ENCODE results near the gene LIN7B.
A peak's percentile ranks its signal among the peaks of the same experiment; 100 is the strongest.
"Not testable (repeated sequence)": the region's sequence is repeated elsewhere in the genome, so short reads cannot be mapped to it uniquely, and the experiment has no call there.

The LIN7B gene

GRCh38 chr19:49118565-49119410 is 4.6 kb downstream of the LIN7B start, which contains the start of gene C19orf73:
Gene C19orf73, minus strand, starts transcription at chr19:49119143. Its CDS starts 121 bp downstream, at chr19:49119022.
- peak; percentile 88 to 94 (median 94) for DNase-seq (ENCODE audit: low read depth in 3 of 3)

- no peak for DNase-seq (ENCODE audit: low read depth in 3 of 3)
Observed at GRCh38 chr19:49119411-49120324, 5.5 kb downstream of the LIN7B start, which contains the start of gene PPFIA3. Gene PPFIA3, plus strand, starts transcription at chr19:49119544. Its CDS starts 8,330 bp downstream, at chr19:49127874.

GRCh38 chr19:49120325-49120683 is 6.1 kb downstream of the LIN7B start:
- DNase-seq (ENCODE audit: low read depth in 3 of 3) = no peak

GRCh38 chr19:49120868-49121267 is 6.7 kb downstream of the LIN7B start:
- DNase-seq (ENCODE audit: low read depth in 3 of 3) = no peak

GRCh38 chr19:49121841-49122240 is 7.7 kb downstream of the LIN7B start:
- not testable (repeated sequence) for DNase-seq (ENCODE audit: low read depth in 3 of 3)

GRCh38 chr19:49123285-49123684 is 9.1 kb downstream of the LIN7B start:
- not testable (repeated sequence) for DNase-seq (ENCODE audit: low read depth in 3 of 3)

- no peak for DNase-seq (ENCODE audit: low read depth in 3 of 3)
Observed at GRCh38 chr19:49125025-49125731, 11.0 kb downstream of the LIN7B start.

- DNase-seq (ENCODE audit: low read depth in 3 of 3) = no peak
Observed at GRCh38 chr19:49126575-49126974, 12.4 kb downstream of the LIN7B start.

GRCh38 chr19:49127225-49127624 is 13.1 kb downstream of the LIN7B start:
- DNase-seq (ENCODE audit: low read depth in 3 of 3) = not testable (repeated sequence)

- DNase-seq (ENCODE audit: low read depth in 3 of 3) = peak; percentile 89 to 91 (median 91)
Observed at GRCh38 chr19:49127674-49128544, 13.7 kb downstream of the LIN7B start.

GRCh38 chr19:49128545-49129237 is 14.5 kb downstream of the LIN7B start:
- DNase-seq (ENCODE audit: low read depth in 3 of 3) = no peak

- no peak for DNase-seq (ENCODE audit: low read depth in 3 of 3)
Observed at GRCh38 chr19:49129238-49129583, 15.0 kb downstream of the LIN7B start.

GRCh38 chr19:49130325-49130724 is 16.2 kb downstream of the LIN7B start:
- DNase-seq (ENCODE audit: low read depth in 3 of 3) = no peak

- peak in 1 of 3 experiments; percentile 26 for DNase-seq (ENCODE audit: low read depth in 3 of 3)
Observed at GRCh38 chr19:49132974-49133609, 18.9 kb downstream of the LIN7B start.

GRCh38 chr19:49133621-49134454 is 19.7 kb downstream of the LIN7B start:
- peak in 2 of 3 experiments; percentile 35 to 49 for DNase-seq (ENCODE audit: low read depth in 3 of 3)

GRCh38 chr19:49135686-49136085 is 21.5 kb downstream of the LIN7B start:
- DNase-seq (ENCODE audit: low read depth in 3 of 3) = no peak

- no peak for DNase-seq (ENCODE audit: low read depth in 3 of 3)
Observed at GRCh38 chr19:49136771-49137171, 22.6 kb downstream of the LIN7B start.

- DNase-seq (ENCODE audit: low read depth in 3 of 3) = no peak
Observed at GRCh38 chr19:49140951-49141350, 26.8 kb downstream of the LIN7B start.

GRCh38 chr19:49141352-49141751 is 27.2 kb downstream of the LIN7B start:
- DNase-seq (ENCODE audit: low read depth in 3 of 3) = no peak
